Measurements from ENCODE around the gene CHADL. TPM values are rescaled to one million over a fixed set of nuclear protein-coding genes. Genes with fewer than 3 reads are reported as not detected.

The CHADL gene
- total and polyA plus RNA-seq, 9 of the 15 experiments (the other 6 are each of a cell fraction or from before 2014, with no cell fraction given) = not detected

DNA sequence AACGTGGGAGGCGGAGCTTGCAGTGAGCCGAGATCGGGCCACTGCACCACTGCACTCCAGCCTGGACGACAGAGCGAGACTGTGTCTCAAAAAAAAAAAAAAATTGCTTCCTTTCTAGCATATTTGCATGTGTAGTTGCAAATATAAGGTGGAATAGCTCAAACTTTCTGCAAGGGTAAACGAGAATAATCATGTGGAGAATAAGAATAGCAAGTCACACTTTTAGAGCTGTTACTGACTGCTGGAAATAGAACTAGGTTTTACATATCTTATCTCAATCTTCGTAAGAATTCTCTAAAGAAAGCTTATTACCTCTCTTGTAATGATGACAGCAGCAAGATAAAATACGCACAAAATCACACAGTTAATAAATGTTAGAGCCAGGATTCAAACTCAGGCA is 34.0 kb downstream of the CHADL start (continued):
- TF ChIP-seq, protein P1, sequence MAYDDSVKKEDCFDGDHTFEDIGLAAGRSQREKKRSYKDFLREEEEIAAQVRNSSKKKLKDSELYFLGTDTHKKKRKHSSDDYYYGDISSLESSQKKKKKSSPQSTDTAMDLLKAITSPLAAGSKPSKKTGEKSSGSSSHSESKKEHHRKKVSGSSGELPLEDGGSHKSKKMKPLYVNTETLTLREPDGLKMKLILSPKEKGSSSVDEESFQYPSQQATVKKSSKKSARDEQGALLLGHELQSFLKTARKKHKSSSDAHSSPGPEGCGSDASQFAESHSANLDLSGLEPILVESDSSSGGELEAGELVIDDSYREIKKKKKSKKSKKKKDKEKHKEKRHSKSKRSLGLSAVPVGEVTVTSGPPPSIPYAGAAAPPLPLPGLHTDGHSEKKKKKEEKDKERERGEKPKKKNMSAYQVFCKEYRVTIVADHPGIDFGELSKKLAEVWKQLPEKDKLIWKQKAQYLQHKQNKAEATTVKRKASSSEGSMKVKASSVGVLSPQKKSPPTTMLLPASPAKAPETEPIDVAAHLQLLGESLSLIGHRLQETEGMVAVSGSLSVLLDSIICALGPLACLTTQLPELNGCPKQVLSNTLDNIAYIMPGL (CRISPR knock-in tag; IDR thresholded peaks at IDR 0.05) = no peak
- TF ChIP-seq, protein P2, sequence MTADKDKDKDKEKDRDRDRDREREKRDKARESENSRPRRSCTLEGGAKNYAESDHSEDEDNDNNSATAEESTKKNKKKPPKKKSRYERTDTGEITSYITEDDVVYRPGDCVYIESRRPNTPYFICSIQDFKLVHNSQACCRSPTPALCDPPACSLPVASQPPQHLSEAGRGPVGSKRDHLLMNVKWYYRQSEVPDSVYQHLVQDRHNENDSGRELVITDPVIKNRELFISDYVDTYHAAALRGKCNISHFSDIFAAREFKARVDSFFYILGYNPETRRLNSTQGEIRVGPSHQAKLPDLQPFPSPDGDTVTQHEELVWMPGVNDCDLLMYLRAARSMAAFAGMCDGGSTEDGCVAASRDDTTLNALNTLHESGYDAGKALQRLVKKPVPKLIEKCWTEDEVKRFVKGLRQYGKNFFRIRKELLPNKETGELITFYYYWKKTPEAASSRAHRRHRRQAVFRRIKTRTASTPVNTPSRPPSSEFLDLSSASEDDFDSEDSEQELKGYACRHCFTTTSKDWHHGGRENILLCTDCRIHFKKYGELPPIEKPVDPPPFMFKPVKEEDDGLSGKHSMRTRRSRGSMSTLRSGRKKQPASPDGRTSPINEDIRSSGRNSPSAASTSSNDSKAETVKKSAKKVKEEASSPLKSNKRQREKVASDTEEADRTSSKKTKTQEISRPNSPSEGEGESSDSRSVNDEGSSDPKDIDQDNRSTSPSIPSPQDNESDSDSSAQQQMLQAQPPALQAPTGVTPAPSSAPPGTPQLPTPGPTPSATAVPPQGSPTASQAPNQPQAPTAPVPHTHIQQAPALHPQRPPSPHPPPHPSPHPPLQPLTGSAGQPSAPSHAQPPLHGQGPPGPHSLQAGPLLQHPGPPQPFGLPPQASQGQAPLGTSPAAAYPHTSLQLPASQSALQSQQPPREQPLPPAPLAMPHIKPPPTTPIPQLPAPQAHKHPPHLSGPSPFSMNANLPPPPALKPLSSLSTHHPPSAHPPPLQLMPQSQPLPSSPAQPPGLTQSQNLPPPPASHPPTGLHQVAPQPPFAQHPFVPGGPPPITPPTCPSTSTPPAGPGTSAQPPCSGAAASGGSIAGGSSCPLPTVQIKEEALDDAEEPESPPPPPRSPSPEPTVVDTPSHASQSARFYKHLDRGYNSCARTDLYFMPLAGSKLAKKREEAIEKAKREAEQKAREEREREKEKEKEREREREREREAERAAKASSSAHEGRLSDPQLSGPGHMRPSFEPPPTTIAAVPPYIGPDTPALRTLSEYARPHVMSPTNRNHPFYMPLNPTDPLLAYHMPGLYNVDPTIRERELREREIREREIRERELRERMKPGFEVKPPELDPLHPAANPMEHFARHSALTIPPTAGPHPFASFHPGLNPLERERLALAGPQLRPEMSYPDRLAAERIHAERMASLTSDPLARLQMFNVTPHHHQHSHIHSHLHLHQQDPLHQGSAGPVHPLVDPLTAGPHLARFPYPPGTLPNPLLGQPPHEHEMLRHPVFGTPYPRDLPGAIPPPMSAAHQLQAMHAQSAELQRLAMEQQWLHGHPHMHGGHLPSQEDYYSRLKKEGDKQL (CRISPR knock-in tag; IDR thresholded peaks at IDR 0.05; ENCODE audit: borderline replicate concordance) = no peak
